ENCODE measurements around the gene TMEM51. TPM values are rescaled to one million over a fixed set of nuclear protein-coding genes. Genes with fewer than 3 reads are reported as not detected.
A peak's percentile ranks its signal among the peaks of the same experiment; 100 is the strongest.

TMEM51 gene
- total RNA-seq, 1 donor from 2014 or later, result 31.4 TPM

DNA sequence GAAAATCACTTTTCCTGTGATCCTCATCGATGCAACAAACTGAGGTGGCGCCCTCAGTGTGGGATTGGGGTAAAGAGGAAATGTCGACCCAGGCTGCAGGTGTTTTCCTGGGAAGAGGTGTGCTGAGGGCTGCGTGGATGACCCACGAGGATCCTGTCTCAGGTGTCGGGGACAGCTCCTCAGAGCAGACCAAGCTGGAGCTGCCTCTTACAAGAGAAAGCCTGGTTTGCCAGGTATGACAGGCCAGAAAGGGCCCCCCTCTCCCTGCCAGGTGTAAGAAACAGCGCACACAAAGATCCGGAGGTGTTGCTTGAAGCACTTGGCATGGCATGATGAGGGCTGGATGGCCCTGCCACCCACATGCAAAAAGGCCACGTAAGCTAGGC, 106.1 kb downstream of the TMEM51 start:
- intact Hi-C loops (cut with DNase I), result no loop called here
- peak in 1 of 2 donors; percentile 71 for DNase-seq (ENCODE audit: extremely low spot score in 2 of 2)
- no peaks in the 10 kb centered on the region for H3K36me3 ChIP-seq
- H3K9me3 ChIP-seq, result no peaks in the 10 kb centered on the region
- no peak overlapping the region for H3K27ac ChIP-seq
- TF ChIP-seq POLR2A (IDR thresholded peaks at IDR 0.05) (no peak), POLR2AphosphoS5 (IDR thresholded peaks at IDR 0.05; ENCODE audit: insufficient read depth in 1 of 2, low read depth in 1 of 2) (no peak), CTCF (IDR thresholded peaks at IDR 0.05) (no peak)
- peaks cover 14% of the 10 kb centered on the region for H3K4me1 ChIP-seq
- no peak overlapping the region for H3K4me3 ChIP-seq
- no peaks in the 10 kb centered on the region for H3K27me3 ChIP-seq

DNA sequence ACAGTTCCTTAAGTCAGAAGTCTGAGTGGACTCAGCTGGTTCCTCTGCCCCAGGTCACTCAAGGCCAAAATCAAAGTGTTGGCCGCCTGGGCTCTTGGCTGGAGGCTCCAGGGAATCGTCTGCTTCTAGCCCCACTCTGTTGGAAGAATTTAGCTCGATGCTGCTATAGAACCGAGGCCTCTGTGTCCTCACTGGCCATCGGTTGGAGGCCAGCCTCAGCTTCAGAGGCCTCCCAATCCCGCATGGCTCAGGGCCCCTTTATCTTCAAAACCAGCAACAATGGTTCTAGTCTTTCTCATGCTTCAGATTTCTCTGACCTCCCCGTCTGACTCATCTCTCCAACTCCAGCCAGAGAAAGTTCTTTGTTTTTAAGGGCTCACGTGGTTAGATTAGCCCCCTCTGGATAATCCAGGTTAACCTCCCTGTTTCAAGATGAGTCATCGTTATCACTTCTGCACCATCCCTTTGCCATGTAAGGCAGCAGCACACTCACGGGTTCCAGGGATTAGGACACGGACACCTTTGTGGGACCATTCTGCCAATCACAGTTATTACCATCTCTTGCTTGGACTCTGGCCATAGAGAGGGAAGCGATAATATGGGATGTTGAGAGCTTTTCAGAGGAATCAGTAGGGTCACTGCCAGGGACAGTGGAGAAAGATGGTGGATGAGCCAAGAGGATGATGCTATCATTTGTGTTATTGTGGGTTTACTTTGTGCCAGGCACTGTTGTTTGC, 107.0 kb downstream of the TMEM51 start:
- Histone ChIP-seq H3K4me3 (no peak overlapping the region), H3K27ac (no peak overlapping the region), H3K4me1 (peaks cover 14% of the 10 kb centered on the region), H3K36me3 (no peaks in the 10 kb centered on the region), H3K9me3 (no peaks in the 10 kb centered on the region), H3K27me3 (no peaks in the 10 kb centered on the region)
- DNase-seq (ENCODE audit: extremely low spot score in 2 of 2), result peak in 1 of 2 donors; percentile 74
- intact Hi-C loops (cut with DNase I), result no loop called here
- TF ChIP-seq POLR2AphosphoS5 (IDR thresholded peaks at IDR 0.05; ENCODE audit: insufficient read depth in 1 of 2, low read depth in 1 of 2) (no peak), CTCF (IDR thresholded peaks at IDR 0.05) (no peak), POLR2A (IDR thresholded peaks at IDR 0.05) (no peak)

GRCh38 chr1:15261155-15262002, 107.8 kb downstream of the TMEM51 start:
- DNase-seq (ENCODE audit: extremely low spot score in 2 of 2), result peak in 1 of 2 donors; percentile 29
- H3K4me3 ChIP-seq, result no peak overlapping the region
- H3K36me3 ChIP-seq, result no peaks in the 10 kb centered on the region
- H3K27ac ChIP-seq, result no peak overlapping the region
- no peak for TF ChIP-seq POLR2A (IDR thresholded peaks at IDR 0.05)
- peak in 1 of 2 donors; percentile 14 for TF ChIP-seq POLR2AphosphoS5 (IDR thresholded peaks at IDR 0.05; ENCODE audit: insufficient read depth in 1 of 2, low read depth in 1 of 2)
- H3K4me1 ChIP-seq, result peaks cover 14% of the 10 kb centered on the region
- H3K9me3 ChIP-seq, result no peaks in the 10 kb centered on the region
- intact Hi-C loops (cut with DNase I), result no loop called here
- no peaks in the 10 kb centered on the region for H3K27me3 ChIP-seq

GRCh38 chr1:15262003-15262377, 108.4 kb downstream of the TMEM51 start:
- no peaks in the 10 kb centered on the region for H3K27me3 ChIP-seq
- H3K4me3 ChIP-seq, result no peak overlapping the region
- peak in 1 of 2 donors; percentile 3 for DNase-seq (ENCODE audit: extremely low spot score in 2 of 2)
- H3K36me3 ChIP-seq, result no peaks in the 10 kb centered on the region
- no peak overlapping the region for H3K27ac ChIP-seq
- intact Hi-C loops (cut with DNase I), result no loop called here
- TF ChIP-seq POLR2A (IDR thresholded peaks at IDR 0.05), result no peak
- no peak for TF ChIP-seq POLR2AphosphoS5 (IDR thresholded peaks at IDR 0.05; ENCODE audit: insufficient read depth in 1 of 2, low read depth in 1 of 2)
- no peak for TF ChIP-seq CTCF (IDR thresholded peaks at IDR 0.05)
- H3K9me3 ChIP-seq, result no peaks in the 10 kb centered on the region
- H3K4me1 ChIP-seq, result peaks cover 14% of the 10 kb centered on the region

DNA sequence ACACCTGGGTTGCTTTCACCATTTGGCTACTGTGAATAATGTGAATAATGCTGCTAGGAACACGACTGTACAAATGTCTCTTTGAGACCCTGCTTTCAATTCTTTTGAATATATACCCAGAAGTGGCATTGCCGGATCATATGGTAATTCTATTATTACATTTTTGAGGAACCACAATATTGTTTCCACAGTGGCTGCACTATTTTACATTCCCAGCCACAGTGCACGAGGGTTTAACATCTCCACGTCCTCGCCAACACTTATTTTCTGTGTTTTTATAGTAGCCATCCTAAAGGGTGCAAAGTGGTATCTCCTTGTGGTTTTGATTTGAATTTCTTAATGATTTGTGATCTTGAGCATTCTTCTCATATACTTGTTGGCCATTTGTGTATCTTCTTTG, 109.2 kb downstream of the TMEM51 start:
- TF ChIP-seq POLR2AphosphoS5 (IDR thresholded peaks at IDR 0.05; ENCODE audit: insufficient read depth in 1 of 2, low read depth in 1 of 2) (no peak), CTCF (IDR thresholded peaks at IDR 0.05) (no peak), POLR2A (IDR thresholded peaks at IDR 0.05) (no peak)
- no peak overlapping the region for H3K4me3 ChIP-seq
- no peaks in the 10 kb centered on the region for H3K36me3 ChIP-seq
- peaks cover 14% of the 10 kb centered on the region for H3K4me1 ChIP-seq
- no peak overlapping the region for H3K27ac ChIP-seq
- no peaks in the 10 kb centered on the region for H3K27me3 ChIP-seq
- DNase-seq (ENCODE audit: extremely low spot score in 2 of 2), result peak in 1 of 2 donors; percentile 16
- intact Hi-C loops (cut with DNase I), result no loop called here
- no peaks in the 10 kb centered on the region for H3K9me3 ChIP-seq
